Upper lobe of left lung (tissue), 4 donors: Measurements from ENCODE around the gene TMEM132D.

Experiments
- CTCF ChIP-seq, 6 experiments: fragments of 450-650 bp in 4 of 6; fragments of 200-600 bp in 2 of 6; sonication (generic) in 2 of 6; IDR thresholded peaks; one replicate each; pipeline ENCODE4 v1.5.1; 2016 to 2019; ENCODE audit warnings: antibody characterized with exemption in 6 of 6
- EP300 ChIP-seq, 4 donors: sonication (generic); formaldehyde crosslinking; IDR thresholded peaks; one replicate each; pipeline ENCODE4 v1.5.1; 2017; ENCODE audit warnings: antibody characterized with exemption in 4 of 4, control low read depth in 2 of 4
- POLR2A ChIP-seq, 4 donors: fragments of 450-650 bp; IDR thresholded peaks; one replicate each; pipeline ENCODE4 v1.5.1; 2016 to 2017; ENCODE audit warnings: antibody characterized with exemption in 4 of 4, mild to moderate bottlenecking in 2 of 4
- POLR2AphosphoS5 ChIP-seq, 2 donors: sonication (generic); formaldehyde crosslinking; IDR thresholded peaks; one replicate each; pipeline ENCODE4 v1.5.1; 2017; ENCODE audit warnings: antibody characterized with exemption in 2 of 2

GRCh38 chr12:129903092-129903945 lies 506 bp downstream of the TMEM132D start:
- TF ChIP-seq CTCF (IDR thresholded peaks at IDR 0.05) (no peak), POLR2AphosphoS5 (IDR thresholded peaks at IDR 0.05) (no peak), POLR2A (IDR thresholded peaks at IDR 0.05) (no peak), EP300 (IDR thresholded peaks at IDR 0.05) (no peak)
